Left forelimb (tissue), 1 donor: ENCODE data around the gene TRIM31.

Experiments
- DNase-seq: peaks from one replicate; pipeline ENCODE4 v3.0.0-alpha.2; 2018; ENCODE audit warnings: low spot score

The TRIM31 gene

DNA sequence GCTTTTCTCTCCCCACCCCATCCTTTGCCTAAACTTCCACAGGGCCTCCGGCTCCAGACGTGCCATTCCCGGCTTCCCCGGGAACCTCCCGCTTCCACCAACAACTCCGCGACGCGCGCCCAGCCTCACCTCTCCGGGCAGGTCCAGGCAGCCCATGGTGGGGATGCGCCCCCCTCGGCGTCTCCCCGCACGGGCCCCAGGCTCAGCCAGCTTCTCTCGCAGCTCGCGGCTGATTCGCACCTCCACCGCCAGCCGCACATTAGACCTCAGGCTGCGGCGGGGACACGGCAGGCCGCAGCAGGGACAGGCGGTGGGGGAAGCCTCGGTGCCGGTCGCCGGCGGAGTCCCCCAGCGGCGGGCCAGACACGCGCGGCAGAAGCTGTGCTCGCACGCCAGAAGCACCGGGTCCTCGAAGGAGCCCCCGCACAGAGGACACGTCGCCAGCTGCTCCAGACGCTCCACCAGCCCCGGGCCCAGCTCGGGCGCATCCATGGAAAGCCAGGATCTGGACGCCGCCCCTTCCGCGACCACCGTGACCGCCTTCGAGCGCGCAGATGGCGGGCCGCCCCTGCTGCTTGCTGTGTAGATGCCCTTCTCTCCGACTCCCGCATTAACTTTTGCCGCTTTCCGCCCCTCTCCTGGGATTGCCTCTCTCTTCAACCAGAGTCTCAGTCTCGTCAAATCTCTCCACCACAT lies 37.6 kb downstream of the TRIM31 start, which contains the start of gene RNF39:
RNF39 (minus strand) TSS at position 676 of the 696 bp plus-strand sequence; CDS start at position 492, 184 bp downstream.
- DNase-seq: no peak

DNA sequence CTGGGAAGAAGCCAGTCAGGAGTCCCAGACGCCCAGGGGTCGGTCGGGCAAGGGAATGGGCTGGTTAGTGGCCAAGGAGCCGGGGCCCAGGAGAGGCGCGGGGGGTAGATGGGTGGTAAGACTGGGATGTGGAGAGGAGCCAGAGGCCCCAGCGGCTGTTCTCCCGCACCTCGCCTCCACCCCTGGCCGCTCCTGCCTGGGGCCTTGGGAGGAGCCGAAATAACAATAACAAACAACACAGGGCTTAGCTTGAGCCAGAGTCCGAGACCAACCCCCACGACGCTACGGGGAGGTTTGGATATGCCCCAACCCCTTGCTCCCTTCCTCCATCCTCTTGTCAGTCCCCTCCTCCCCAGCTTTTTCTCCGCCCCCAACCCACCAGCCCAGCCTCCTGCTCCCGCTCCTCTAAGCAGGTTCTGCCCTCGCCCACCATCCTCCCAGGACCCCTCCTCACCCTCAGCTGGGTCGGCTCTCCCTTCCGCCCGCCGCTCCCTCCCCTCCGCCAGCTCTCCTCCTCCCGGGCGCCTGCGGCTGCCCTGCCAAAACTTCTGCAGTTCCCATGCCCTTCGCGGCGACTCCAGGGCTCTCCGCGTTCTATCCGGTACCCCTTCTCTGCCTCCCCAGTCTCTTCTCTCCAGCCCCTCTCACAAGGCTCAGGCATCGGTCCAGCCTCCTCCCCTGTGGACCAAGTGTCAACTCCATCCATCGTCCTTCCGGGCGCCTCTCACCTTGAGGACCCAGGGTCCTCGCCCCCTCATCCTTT lies 38.4 kb downstream of the TRIM31 start:
- no peak for DNase-seq

DNA sequence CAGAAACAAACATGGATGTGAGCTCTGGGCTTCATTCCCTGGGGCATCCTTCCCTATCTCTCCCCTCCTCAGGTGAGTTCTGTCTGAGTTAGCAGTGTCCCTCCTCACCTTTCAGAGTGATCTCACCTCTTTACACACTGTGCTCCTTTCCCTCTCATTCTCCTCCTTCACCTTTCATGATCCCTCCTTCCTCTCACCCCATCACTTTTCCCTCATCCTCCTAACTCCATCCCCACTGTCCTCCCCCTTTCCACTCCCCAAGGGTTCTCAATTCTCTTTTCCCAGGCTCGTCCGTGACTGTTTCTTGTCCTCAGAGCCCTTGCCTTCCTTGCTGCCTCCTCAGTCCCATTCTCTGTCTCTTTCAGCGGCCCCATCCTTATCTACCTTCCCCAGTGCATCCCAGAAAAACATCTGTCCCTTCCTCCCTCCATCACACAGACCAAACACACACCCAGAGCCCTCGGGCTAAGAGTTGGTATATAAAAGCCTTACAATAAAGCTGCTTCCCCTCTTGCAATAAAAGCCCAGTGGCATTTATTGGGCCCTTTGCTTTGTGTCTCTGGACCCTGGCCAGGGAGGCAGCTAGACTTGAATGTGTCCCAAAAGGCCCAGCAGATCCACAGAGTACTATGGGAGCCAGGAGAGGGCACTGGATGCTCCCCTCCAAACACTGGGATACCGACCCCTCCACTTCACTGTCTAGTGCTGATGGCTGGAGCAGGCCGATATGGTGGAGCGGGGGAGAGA lies 39.2 kb downstream of the TRIM31 start:
- DNase-seq: no peak

DNA sequence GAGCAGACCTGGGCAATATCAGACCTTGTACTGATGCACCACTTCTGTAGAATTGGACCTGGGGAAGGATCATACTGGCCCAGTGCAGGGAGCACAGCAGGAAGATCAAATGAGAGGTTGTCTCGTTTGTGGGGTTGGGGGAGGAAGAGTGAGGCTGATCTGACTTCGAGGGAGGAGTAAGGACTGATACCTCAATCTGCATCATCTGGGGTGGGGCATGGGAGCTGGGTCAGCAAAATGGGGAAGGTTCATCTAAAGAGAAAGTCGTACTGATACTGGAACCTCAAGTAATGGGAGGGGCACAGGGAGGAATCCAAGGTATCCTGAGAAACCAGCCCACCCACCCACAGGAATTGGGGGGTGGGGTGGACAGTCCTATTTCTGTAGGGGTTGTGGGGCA lies 41.0 kb downstream of the TRIM31 start:
- no peak for DNase-seq

DNA sequence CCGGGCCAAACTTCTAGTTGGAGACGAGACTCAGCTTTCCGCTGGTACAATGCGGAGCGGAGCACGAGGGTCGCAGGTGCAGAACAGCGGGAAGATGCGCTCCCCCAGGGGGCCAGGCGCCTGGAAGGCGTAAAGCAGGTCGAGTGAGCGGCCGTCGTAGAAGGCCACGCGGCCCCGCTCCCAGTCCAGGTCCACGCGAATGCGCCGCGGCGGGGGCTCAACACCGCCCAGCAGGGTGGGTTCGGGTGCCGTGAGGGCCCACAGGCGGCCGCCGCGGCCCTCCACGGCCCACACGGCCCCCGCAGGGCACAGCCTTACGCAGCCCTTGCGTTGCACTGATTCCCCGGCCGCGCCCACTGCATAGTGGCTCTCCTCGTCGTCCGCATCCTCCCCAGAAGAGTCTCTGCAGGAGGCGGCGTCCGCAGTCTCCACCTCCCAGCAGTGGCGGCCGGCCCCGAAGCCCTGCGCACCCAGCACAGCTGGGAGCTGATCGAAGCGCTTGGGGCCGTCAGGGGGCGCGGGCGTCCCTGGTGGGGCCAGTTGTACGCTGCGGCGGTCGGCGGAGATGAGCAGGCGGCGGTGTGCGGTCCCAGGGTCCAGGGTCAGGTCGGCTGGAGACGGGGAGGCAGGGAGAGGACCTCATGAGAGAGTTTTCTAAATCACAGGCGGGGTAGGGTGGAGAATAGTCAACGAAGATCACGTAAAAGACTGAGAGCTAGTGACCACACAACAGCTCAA lies 41.6 kb downstream of the TRIM31 start:
- no peak for DNase-seq

DNA sequence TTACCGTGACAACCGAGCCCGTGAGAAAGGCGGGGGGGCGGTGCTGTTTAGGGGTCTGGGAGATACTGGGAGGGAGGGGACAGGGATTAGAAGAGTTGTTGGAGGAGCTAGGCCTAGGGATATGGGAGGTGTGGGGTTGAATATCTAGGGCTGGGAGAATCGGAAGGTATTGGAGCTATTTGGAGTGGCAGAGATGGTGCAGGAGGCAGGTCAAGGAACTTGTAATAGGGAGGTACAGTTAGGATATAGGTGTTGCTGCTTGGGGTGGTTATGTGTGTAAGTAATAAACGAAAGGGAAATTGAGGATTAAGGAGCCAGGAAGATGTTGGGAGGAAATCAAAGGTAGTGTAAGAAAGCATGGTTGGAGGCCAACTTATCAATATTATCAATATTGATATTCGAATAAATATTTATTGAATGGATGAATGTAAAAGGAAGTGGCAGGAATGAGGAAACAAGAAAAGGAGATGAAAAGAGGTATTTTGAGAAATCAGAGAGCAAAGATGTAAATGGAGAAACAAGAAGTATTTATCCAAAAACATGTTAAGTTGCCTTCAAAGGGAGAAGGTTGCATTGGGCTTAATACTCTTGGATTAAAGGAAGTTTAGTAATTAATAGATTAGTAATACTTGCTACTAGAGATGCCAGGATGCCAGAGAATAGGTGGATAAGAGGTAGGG lies 45.3 kb downstream of the TRIM31 start:
- DNase-seq: no peak

DNA sequence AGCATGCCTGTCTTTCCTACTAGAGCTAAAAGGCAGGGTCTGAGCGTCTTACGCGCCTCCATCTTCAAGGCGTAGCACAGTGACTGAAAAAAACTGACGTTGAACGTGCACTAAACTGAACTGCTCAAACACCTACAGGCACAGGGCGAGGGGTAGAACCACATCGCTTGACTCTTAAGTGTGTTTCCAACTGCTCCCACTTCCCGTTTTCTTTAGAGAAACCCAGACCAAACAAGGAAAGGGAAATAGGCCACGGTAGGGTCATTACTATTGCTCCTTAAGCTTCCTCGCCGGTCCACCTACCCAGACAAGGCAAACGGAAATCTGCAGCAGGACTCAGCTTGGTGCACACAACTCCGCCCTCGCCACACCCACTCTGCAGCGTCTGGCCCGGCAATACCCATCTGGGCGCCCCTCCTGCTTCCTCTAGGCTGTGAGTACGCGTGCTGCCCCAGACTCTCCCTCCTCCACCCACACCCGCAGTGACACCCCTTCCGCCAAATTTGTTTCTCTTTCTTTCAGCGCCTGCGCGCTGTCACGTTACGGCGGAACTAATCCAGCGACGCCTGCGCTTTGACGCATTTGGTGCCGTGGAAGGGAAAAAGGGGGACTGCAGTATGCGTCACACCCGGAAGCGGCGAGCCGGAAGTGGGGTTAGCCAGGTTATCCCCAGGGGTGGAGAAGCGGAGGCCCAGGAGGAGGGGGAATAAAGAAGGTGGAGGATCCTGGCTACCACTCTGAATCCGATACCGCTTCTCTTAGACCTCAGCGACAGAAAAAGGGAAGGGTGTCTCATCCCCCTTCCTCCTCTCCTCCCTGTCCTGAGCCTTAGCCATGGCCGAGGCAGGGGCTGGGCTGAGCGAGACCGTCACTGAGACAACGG lies 46.1 kb downstream of the TRIM31 start, which contains the start of gene PPP1R11:
PPP1R11 (plus strand) TSS at position 622 of the 883 bp plus-strand sequence; CDS start at position 835, 213 bp downstream.
- peak; percentile 98 for DNase-seq

DNA sequence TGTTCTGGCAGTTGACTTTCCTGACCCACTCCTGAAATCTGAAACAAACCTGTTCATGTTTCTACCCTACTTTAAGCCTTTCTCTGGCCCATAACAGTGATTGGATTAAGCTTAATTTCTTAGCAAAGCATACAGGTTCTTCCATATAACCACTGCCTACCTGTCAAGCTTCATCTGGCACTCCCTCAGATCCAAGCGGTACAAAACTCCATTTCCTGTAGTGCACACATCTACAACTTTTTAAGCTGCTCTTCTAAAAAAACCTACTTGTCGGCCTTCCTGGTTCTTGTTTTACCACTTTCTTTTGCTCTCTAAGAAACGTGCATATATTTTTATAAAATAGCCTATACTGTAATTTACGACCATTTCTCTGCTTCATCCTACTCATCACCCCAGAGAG lies 46.8 kb downstream of the TRIM31 start:
- DNase-seq: no peak

DNA sequence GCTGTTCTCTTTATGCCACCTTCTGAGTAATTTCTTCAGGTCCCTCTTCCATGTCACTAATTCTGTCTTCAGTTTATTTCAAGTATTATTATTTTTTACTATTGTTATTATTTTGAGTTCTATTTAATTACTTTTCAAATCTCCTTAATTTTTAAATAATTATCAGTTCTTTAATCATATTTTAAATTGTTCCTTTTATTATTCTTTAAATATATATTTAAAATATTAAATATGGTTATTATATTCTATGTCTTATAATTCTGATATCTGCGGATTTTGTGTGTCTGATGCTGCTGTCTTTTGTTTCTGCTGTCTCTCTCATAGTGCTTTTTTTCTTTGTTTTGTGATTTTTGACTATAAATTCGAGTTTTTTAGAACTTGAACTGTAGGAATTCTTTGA lies 49.6 kb downstream of the TRIM31 start:
- DNase-seq: no peak

DNA sequence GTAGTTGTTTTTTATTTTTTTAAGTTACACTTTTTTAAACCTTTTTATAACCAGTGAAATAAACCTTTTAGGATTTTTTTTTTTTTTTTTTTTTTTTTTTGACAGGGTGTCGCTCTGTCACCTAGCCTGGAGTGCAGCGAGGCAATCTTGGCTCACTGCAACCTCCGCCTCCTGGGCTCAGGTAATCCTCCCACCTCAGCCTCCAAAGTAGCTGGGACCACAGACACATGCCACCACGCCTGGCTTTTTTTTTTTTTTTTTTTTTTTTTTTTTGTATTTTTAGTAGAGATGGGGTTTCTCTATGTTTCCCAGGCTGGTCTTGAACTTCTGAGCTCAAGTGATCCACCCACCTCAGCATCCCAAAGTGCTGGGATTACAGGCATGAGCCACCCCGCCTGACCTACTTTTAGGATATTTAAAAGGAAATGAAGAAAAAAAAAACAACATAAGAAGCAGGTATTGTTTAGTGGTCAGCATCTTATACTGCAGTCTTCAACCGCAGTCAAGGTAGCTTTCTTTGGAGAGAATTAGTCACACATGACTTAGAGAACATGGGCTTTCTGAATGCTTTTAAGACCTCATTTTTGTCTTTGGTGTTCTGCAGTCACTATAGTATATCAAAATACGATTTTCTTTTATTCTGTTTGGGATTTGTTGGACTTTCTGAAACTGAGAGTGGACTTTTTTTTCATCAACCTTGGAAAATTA lies 50.3 kb downstream of the TRIM31 start:
- no peak for DNase-seq

DNA sequence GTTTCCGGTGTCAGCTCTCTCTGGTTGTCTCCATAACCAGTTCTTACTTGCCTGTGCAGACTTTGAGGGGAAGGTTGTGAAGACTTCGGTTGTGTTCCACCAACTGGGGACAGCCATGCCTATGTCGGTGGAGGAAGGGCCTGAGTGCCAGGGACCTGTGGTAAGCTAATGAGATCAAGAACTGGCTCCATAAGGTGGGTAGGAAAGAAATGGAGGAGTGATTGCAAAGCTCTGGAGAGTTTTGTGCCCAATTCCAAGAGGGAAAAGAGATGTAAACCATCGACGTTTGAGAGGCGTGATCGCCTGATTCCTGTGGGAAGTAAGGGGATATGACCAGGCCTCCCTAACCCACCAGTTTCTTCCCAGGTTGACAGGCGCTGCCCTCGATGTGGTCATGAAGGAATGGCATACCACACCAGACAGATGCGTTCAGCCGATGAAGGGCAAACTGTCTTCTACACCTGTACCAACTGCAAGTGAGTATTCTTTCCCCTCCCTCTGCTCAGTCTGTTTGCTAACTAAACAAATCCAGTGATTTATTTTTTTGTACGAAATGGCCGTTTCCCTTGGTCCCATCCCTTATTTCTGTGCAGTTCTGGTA lies 50.9 kb downstream of the TRIM31 start:
- no peak for DNase-seq

DNA sequence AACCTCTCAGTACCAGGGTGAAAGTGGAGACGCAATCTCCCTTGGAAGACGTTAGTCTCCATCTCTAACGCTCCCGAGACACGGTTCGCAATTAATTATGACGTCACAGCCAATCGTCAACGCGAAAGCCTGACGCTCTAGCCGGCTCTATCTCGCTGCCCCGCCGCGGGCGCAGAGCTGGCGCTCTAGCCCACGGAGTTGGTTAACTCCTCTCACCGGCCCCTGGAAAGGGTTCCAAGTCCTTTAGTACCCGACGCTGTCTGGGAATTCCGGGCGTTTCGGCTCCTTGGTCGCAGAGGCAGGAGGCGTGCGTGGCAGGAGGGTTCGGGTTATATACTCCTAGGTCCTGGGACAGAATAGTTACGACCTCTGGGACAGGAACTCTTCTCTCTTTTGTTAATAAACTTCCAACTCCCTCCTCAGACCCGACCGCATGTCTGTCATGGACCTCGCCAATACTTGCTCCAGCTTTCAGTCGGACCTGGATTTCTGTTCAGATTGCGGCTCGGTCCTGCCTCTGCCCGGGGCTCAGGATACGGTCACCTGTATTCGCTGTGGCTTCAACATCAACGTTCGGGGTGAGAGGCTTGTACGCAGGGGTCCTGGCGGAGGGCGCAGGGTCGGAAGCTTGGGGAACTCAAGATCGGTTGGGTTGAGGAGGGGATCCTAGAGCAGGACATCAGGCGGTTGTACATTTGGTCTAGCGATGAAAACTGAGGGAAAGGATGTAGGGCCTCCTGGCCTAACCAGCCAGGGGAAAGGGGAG lies 51.6 kb downstream of the TRIM31 start, which contains the start of gene POLR1H:
POLR1H (plus strand) TSS at position 174 of the 766 bp plus-strand sequence; CDS start at position 434, 260 bp downstream.
- peak; percentile 91 for DNase-seq

DNA sequence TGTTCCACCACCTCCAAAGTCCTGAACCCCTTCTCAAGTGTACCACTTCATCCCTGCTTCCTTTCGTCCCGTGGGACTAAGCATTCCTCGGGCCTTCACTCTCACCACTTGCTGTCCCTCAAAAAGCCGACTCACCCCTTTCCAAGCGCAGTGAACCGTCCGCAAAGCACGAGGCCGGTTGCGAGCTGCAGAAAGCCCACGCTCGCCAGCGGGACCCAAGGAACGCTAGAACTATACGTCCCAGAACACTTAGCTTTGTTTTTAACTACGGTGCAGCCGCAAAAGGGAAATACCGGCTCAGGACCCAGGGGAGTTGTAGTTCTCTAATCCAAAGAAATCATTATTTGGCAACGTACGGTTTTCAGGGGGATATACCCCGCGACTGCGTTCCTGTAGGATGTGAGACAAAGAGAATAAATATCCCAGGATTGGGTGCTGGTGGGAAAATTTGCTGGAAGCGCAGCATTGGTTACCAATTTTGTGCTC lies 52.2 kb downstream of the TRIM31 start:
- no peak for DNase-seq

DNA sequence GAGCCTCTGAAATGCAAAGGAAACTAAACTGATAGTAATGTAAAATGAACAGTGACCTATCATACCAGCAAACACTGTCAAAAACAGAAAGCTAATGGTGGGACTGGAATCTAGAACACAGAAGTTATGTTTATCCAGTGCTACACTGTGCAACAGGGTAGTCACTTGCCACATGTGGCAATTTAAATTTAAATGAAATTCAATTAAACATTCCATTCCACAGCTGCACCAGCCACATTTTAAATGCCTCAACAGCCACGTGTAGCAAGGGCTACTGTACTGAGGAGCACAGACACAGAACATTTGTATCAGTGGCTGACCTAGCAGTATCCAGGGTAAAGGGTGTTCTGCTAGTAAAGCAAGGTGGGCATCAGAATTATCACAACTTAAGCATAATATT lies 57.4 kb downstream of the TRIM31 start:
- no peak for DNase-seq

DNA sequence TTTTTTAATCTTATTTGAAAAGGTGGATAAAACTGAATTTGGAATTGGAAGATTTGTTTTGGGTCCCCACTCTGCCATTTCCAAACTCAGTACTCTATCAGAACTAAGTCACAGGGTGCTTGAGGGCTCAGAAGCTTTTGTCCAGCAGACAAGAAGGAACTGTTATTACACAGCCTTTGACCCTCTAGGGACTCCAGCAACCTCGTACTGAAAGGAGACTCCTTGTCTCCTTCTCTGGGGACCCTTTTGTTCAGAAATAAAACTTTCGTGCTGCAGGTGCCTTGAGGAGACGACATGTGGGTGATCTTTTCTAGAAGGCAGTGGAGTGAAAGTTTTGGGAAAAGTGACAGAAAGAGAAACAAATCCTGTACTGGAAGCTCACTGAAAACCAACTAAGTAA lies 59.2 kb downstream of the TRIM31 start:
- DNase-seq: no peak
